Prostate gland (tissue), 2 donors: Measurements from ENCODE around the gene GPR161. TPM values are rescaled to one million over a fixed set of nuclear protein-coding genes. Genes with fewer than 3 reads are reported as not detected.

ENCODE experiments used
- DNase-seq: peaks from one replicate; pipeline ENCODE4 v3.0.0-alpha.2; 2019; ENCODE audit warnings: low spot score
- H3K27ac ChIP-seq, 2 donors: fragments of 200-600 bp; sonication (generic); 2 replicates each; pipeline ENCODE4 v1.5.1; 2017 to 2019
- H3K27me3 ChIP-seq: fragments of 200-600 bp; sonication (generic); replicated peaks from 2 replicates; pipeline ENCODE4 v1.5.1; 2019; ENCODE audit not compliant: insufficient read depth
- H3K36me3 ChIP-seq, 2 donors: fragments of 200-600 bp; sonication (generic); 1 replicate in 1 of 2; 2 replicates in 1 of 2; pipeline versions ENCODE4 v1.5.1 to v1.8.1; 2017 to 2019
- H3K4me1 ChIP-seq: fragments of 200-600 bp; sonication (generic); replicated peaks from 2 replicates; pipeline ENCODE4 v1.5.1; 2019
- H3K4me3 ChIP-seq, 2 donors: fragments of 200-600 bp; sonication (generic); 2 replicates each; pipeline ENCODE4 v1.5.1; 2017 to 2019
- H3K9me3 ChIP-seq: fragments of 200-600 bp; sonication (generic); 2 replicates; pipeline ENCODE4 v1.5.1; 2017
- POLR2A ChIP-seq: fragments of 450-650 bp; IDR thresholded peaks from one replicate; pipeline ENCODE4 v1.6.1; 2016; ENCODE audit warnings: antibody characterized with exemption, mild to moderate bottlenecking
- POLR2AphosphoS5 ChIP-seq: sonication (generic); formaldehyde crosslinking; IDR thresholded peaks from one replicate; pipeline ENCODE4 v1.6.1; 2017; ENCODE audit warnings: antibody characterized with exemption
- WGBS: methylation state at CpG from one replicate; pipeline ENCODE4 v1.1.5; 2018; 5-methylcytosine and 5-hydroxymethylcytosine counted together
- intact Hi-C: fragments of 100-400 bp; cut with DNase I; formaldehyde crosslinking; loops from one replicate; pipeline ENCODE4 v1.14.2; 2022
- total RNA-seq, 2 donors: library from RNA; depleted of rRNA; stranded (reverse); fragments of >200 nt; gene quantifications; one replicate each; pipeline ENCODE4 v1.1.0, GENCODE V29; 2016
- TF ChIP-seq, protein P1 (sequence below), 4 experiments: fragments of 200-600 bp in 2 of 4; fragments of 450-650 bp in 2 of 4; sonication (generic) in 2 of 4; IDR thresholded peaks; 1 replicate in 3 of 4; 2 replicates in 1 of 4; pipeline ENCODE4 v1.5.1; 2016 to 2019; ENCODE audit warnings: antibody characterized with exemption in 4 of 4, mild to moderate bottlenecking in 2 of 4, moderate library complexity in 2 of 4

GPR161 gene
- total RNA-seq, 2 donors from 2014 or later: 4.5 to 23.3 TPM

DNA sequence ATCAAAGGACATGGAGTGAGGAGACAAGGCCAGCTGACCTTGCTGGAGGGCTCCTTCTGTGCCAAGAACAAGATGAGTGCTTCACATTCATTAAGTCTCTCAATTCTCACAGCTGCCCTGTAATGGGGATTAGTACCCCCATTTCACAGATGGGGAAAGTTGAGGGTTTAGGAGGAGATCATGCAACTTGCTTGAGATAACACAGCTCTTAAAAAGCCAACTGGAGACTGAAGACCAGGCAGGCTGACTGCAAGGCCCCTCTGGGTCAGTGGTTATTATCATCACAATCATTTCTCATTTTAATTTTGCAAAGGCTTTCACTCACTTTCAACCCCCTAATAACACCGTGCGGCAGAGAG lies 46.8 kb downstream of the GPR161 start:
- Histone ChIP-seq H3K27me3 (no peaks in the 10 kb centered on the region), H3K9me3 (no peaks in the 10 kb centered on the region), H3K4me1 (no peaks in the 10 kb centered on the region), H3K27ac (no peak overlapping the region), H3K36me3 (no peaks in the 10 kb centered on the region), H3K4me3 (no peak overlapping the region)
- WGBS: 100% methylated on average over 2 of the region's 2 CpGs
- TF ChIP-seq POLR2AphosphoS5 (no peak), POLR2A (no peak)
- TF ChIP-seq, protein P1, sequence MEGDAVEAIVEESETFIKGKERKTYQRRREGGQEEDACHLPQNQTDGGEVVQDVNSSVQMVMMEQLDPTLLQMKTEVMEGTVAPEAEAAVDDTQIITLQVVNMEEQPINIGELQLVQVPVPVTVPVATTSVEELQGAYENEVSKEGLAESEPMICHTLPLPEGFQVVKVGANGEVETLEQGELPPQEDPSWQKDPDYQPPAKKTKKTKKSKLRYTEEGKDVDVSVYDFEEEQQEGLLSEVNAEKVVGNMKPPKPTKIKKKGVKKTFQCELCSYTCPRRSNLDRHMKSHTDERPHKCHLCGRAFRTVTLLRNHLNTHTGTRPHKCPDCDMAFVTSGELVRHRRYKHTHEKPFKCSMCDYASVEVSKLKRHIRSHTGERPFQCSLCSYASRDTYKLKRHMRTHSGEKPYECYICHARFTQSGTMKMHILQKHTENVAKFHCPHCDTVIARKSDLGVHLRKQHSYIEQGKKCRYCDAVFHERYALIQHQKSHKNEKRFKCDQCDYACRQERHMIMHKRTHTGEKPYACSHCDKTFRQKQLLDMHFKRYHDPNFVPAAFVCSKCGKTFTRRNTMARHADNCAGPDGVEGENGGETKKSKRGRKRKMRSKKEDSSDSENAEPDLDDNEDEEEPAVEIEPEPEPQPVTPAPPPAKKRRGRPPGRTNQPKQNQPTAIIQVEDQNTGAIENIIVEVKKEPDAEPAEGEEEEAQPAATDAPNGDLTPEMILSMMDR (IDR thresholded peaks at IDR 0.05): no peak
- intact Hi-C loops: loop anchor here (5.0 kb wide), 1 partner anchor 47 kb away; the partner anchor contains the start of gene GPR161
- DNase-seq: no peak

DNA sequence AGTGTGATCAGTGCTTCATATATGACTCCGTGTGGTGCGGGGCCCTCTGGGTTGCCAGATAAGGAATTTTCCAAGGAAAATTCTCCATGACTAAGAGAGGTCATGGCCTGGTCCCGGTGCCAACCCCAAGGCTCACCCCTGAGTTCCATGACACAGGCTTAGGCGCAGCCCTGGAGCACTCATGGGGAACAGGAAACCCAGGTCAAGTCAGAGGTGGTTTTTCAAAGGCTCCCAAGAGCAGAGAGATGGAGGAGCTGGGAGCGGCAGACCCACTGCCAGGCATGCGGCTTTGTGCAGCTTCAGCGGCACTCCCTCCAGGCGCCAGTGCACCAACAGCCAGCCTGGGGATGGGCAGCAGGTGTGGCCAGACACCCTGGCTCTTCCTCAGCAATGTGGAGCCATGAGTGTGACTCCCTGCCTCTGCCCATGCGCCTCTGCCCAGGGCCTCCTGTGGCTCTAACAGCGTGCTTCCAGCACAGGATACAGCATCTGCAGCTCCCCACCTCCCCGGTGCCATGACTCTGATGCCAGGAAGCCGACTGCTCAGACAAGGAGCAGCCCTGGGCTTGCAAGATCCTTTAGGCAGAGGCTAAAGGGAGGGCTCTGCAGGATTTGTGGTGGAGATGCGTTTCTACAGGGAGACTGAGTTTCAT lies 47.3 kb downstream of the GPR161 start:
- TF ChIP-seq, protein P1 (IDR thresholded peaks at IDR 0.05): no peak
- no peak for TF ChIP-seq POLR2AphosphoS5
- no peak for TF ChIP-seq POLR2A
- 80% methylated on average over 13 of the region's 13 CpGs for WGBS
- H3K27me3 ChIP-seq: no peaks in the 10 kb centered on the region
- DNase-seq: no peak
- H3K27ac ChIP-seq: no peak overlapping the region
- no peaks in the 10 kb centered on the region for H3K4me1 ChIP-seq
- intact Hi-C loops: no loop called here
- H3K9me3 ChIP-seq: no peaks in the 10 kb centered on the region
- no peaks in the 10 kb centered on the region for H3K36me3 ChIP-seq
- no peak overlapping the region for H3K4me3 ChIP-seq

- Histone ChIP-seq H3K27me3 (no peaks in the 10 kb centered on the region), H3K4me3 (no peak overlapping the region), H3K36me3 (no peaks in the 10 kb centered on the region), H3K4me1 (no peaks in the 10 kb centered on the region), H3K9me3 (no peaks in the 10 kb centered on the region), H3K27ac (no peak overlapping the region)
- WGBS: 79% methylated on average over 14 of the region's 14 CpGs
- intact Hi-C loops: no loop called here
- DNase-seq: no peak
- no peak for TF ChIP-seq POLR2A
- TF ChIP-seq, protein P1 (IDR thresholded peaks at IDR 0.05): no peak
- no peak for TF ChIP-seq POLR2AphosphoS5
Observed at GRCh38 chr1:168088511-168089325, 48.0 kb downstream of the GPR161 start.

DNA sequence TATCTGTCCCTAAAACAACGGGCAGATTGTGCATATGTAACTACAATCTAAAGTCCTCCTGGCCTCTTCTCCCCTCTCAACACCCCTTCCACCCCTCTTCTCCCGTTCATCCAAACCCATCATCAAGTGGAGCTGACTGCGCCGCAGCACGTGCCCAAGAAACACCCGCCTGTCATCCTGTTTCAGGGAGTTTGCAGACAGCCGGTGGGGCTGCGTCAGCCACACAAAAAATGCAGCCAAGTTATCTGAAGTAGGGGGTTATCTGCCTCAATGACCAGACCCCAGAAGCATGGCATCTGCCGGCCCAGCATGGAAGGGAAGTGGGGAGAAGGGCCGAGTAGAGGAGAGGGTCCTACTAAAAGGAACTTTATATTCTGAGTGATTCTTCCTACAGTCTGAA lies 49.0 kb downstream of the GPR161 start:
- H3K36me3 ChIP-seq: no peaks in the 10 kb centered on the region
- TF ChIP-seq, protein P1 (IDR thresholded peaks at IDR 0.05): no peak
- TF ChIP-seq POLR2A (no peak), POLR2AphosphoS5 (no peak)
- intact Hi-C loops: no loop called here
- 87% methylated on average over 10 of the region's 10 CpGs for WGBS
- no peaks in the 10 kb centered on the region for H3K9me3 ChIP-seq
- no peak for DNase-seq
- H3K4me1 ChIP-seq: no peaks in the 10 kb centered on the region
- H3K4me3 ChIP-seq: no peak overlapping the region
- no peaks in the 10 kb centered on the region for H3K27me3 ChIP-seq
- H3K27ac ChIP-seq: no peak overlapping the region
